BLaER1 treated with 17β-estradiol and CSF1 and Interleukin-3, amounts not matched to agents 10 nM and 100 nM (cell line): ENCODE results near the gene SLC24A3.

Source experiments
- H3K27ac ChIP-seq, 11 experiments: shearing (Covaris generic); formaldehyde crosslinking; 2 replicates each; pipeline ENCODE4 v1.8.1; 2022
- H3K27me3 ChIP-seq, 11 experiments: shearing (Covaris generic); formaldehyde crosslinking; 2 replicates each; pipeline ENCODE4 v1.8.1; 2022
- H3K36me3 ChIP-seq, 11 experiments: shearing (Covaris generic); formaldehyde crosslinking; 2 replicates each; pipeline ENCODE4 v1.8.1; 2022
- H3K4me1 ChIP-seq, 10 experiments: shearing (Covaris generic); formaldehyde crosslinking; 2 replicates each; pipeline ENCODE4 v1.8.1; 2022
- H3K4me2 ChIP-seq, 11 experiments: shearing (Covaris generic); formaldehyde crosslinking; 2 replicates each; pipeline ENCODE4 v1.8.1; 2022
- H3K4me3 ChIP-seq, 10 experiments: shearing (Covaris generic); formaldehyde crosslinking; 2 replicates each; pipeline ENCODE4 v1.8.1; 2022
- H3K9ac ChIP-seq, 11 experiments: shearing (Covaris generic); formaldehyde crosslinking; 2 replicates each; pipeline ENCODE4 v1.8.1; 2022
- H3K9me3 ChIP-seq, 11 experiments: shearing (Covaris generic); formaldehyde crosslinking; replicated peaks in 1 of 11; 2 replicates each; pipeline ENCODE4 v1.8.1; 2022
- H4K20me1 ChIP-seq, 11 experiments: shearing (Covaris generic); formaldehyde crosslinking; 2 replicates each; pipeline ENCODE4 v1.8.1; 2022
- Cebpa-rat ChIP-seq, 11 experiments: shearing (Covaris generic); IDR thresholded peaks; 2 replicates each; pipeline ENCODE4 v1.8.1; 2022

Gene SLC24A3

DNA sequence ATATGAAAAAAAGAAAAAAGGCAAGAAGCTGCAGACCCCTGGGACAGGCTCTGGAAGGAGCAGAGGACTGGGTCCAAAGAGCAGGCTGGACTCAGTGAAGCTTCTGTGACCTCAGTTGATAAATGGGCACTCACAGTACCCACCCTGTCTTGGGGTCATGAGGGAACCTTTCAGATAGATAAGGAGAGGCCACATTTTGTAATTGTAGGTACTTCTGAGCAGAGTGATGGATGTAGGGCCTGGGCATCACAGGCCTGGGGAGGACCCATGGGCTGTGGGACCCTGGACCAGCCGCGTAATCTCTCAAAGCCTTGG is 79.3 kb downstream of the SLC24A3 start:
- H3K4me2 ChIP-seq, result no peak overlapping the region
- H3K36me3 ChIP-seq, result no peaks in the 10 kb centered on the region
- H4K20me1 ChIP-seq, result no peaks in the 10 kb centered on the region
- H3K9ac ChIP-seq, result no peak overlapping the region
- peaks cover 0 to 9% (median 0%) of the 10 kb centered on the region in 10 experiments; a peak in 3 of 20 replicates for H3K4me1 ChIP-seq
- H3K27me3 ChIP-seq, result no peaks in the 10 kb centered on the region
- TF ChIP-seq Cebpa-rat (IDR thresholded peaks at IDR 0.05), result no peak
- peaks cover 0 to 8% (median 0%) of the 10 kb centered on the region in 11 experiments; a peak in 3 of 22 replicates for H3K9me3 ChIP-seq
- no peak overlapping the region for H3K4me3 ChIP-seq
- no peak overlapping the region for H3K27ac ChIP-seq

DNA sequence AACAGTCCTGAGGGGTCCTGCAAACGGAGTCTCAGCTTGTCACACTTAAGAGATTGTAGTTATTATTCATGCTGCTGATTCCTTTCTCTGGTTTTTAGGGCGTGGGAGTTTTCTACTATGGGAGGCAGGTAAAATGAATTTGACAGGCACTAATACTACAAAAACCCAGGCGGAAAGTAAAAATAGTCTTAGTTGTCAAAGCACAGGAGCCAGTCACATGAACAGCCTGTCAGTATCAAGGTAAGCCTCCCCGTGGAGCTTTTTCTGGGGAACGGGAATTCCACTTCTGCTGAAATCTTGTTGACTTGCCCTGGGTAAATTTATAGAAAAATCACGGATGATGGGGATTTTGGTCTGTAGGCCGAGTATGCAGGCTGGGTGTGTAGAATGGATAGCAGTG is 79.8 kb downstream of the SLC24A3 start:
- H3K9ac ChIP-seq, result no peak overlapping the region
- H3K4me2 ChIP-seq, result no peak overlapping the region
- H3K9me3 ChIP-seq, result peaks cover 0 to 8% (median 0%) of the 10 kb centered on the region in 11 experiments; a peak in 3 of 22 replicates
- H3K27ac ChIP-seq, result no peak overlapping the region
- H3K27me3 ChIP-seq, result no peaks in the 10 kb centered on the region
- no peak overlapping the region for H3K4me3 ChIP-seq
- peaks cover 0 to 9% (median 0%) of the 10 kb centered on the region in 10 experiments; a peak in 3 of 20 replicates for H3K4me1 ChIP-seq
- H3K36me3 ChIP-seq, result no peaks in the 10 kb centered on the region
- H4K20me1 ChIP-seq, result no peaks in the 10 kb centered on the region
- TF ChIP-seq Cebpa-rat (IDR thresholded peaks at IDR 0.05), result no peak

DNA sequence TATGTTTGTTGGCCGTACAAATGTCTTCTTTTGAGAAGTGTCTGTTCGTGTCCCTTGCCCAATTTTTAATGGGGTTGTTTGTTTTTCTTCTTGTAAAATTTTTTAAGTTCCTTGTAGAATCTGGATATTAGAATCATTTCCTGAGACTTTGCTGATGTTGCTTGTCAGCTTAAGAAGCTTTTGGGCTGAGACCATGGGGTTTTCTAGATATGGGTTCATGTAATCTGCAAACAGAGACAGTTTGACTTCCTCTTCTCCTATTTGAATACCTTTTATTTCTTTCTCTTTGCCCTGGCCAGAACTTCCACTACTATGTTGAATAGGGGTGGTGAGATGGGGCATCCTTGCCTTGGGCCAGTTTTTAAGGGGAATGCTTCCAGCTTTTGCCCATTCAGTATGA is 82.6 kb downstream of the SLC24A3 start:
- no peak overlapping the region for H3K27ac ChIP-seq
- H3K4me1 ChIP-seq, result peaks cover 0 to 22% (median 0%) of the 10 kb centered on the region in 10 experiments; a peak in 6 of 20 replicates
- TF ChIP-seq Cebpa-rat (IDR thresholded peaks at IDR 0.05), result no peak
- no peak overlapping the region for H3K9ac ChIP-seq
- H3K4me3 ChIP-seq, result no peak overlapping the region
- peak overlapping the region in 2 of 11 experiments; percentile 2 to 13; a peak in 1 of 22 replicates for H3K4me2 ChIP-seq
- no peaks in the 10 kb centered on the region for H3K36me3 ChIP-seq
- peaks cover 0 to 11% (median 0%) of the 10 kb centered on the region in 11 experiments; a peak in 4 of 22 replicates for H3K9me3 ChIP-seq
- no peaks in the 10 kb centered on the region for H3K27me3 ChIP-seq
- H4K20me1 ChIP-seq, result no peaks in the 10 kb centered on the region

DNA sequence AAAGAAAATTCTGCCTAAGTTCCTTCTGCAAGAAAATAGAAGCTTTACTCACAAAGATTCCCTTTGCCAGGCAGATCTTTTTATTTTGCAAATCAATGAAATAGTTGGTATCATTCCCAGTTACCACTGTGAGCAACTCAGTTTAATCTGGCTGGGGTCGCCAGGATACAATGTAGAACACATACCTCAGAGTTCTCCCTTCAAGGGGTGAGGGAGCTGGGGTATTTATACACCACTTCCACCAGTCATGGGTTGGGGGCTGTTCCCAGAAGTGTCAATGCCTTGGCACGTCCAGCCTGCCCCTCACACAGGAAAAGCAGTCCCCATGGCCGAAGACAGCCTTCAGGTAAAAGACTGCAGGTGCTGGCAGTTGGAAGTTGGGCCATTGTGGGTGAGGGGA is 86.2 kb downstream of the SLC24A3 start:
- Histone ChIP-seq H3K4me2 (peak overlapping the region in 3 of 11 experiments; percentile 34 to 55 (median 39); a peak in 4 of 22 replicates), H4K20me1 (no peaks in the 10 kb centered on the region), H3K9ac (no peak overlapping the region), H3K27ac (no peak overlapping the region), H3K36me3 (no peaks in the 10 kb centered on the region), H3K9me3 (peaks cover 0 to 20% (median 0%) of the 10 kb centered on the region in 11 experiments; a peak in 5 of 22 replicates), H3K27me3 (no peaks in the 10 kb centered on the region), H3K4me1 (peaks cover 0 to 22% (median 0%) of the 10 kb centered on the region in 10 experiments; a peak in 6 of 20 replicates), H3K4me3 (no peak overlapping the region)
- no peak for TF ChIP-seq Cebpa-rat (IDR thresholded peaks at IDR 0.05)

DNA sequence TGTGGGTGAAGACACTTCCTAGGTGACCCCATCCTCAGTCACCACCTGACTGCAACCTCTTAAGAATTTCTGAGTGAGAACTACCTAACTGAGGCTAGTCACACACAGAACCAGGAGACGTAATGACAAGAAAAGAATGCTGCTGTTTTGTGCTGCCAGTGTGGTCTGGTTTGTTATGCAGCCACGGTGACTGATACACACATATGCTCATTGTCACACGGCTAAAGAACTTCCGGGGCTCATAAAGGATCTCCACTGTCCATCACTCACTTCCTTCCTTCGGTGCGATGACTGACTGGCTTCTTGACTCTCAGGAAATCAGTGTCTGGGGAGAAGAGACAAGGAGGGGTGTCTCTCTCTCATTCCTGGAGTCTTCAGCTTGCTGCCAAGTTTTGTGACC is 88.0 kb downstream of the SLC24A3 start:
- Histone ChIP-seq H3K27ac (no peak overlapping the region), H3K36me3 (no peaks in the 10 kb centered on the region), H3K4me1 (peaks cover 6 to 29% (median 12%) of the 10 kb centered on the region in 10 experiments), H3K4me3 (no peak overlapping the region), H3K9me3 (peaks cover 0 to 12% (median 0%) of the 10 kb centered on the region in 11 experiments; a peak in 4 of 22 replicates), H3K27me3 (no peaks in the 10 kb centered on the region), H4K20me1 (no peaks in the 10 kb centered on the region), H3K4me2 (no peak overlapping the region), H3K9ac (no peak overlapping the region)
- TF ChIP-seq Cebpa-rat (IDR thresholded peaks at IDR 0.05), result no peak

DNA sequence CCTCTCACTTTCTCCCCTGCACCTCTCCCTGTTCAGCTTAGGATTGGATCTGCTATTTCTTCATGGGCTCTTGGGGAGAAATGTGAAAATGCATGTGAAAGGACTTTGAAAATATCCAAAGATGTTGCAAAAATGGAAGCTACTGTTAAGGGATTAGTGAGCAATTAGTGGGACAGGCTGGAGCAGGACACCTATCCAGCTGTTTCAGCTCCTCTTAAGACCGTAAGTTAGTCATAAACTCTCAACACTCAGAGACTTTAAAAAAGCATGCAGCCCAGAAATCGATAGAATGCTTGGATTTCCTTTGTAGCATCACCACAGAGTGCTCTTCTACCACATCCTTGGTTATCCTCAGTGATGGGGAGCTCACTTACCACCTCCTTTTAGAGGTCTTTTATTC is 88.7 kb downstream of the SLC24A3 start:
- no peak overlapping the region for H3K27ac ChIP-seq
- no peaks in the 10 kb centered on the region for H3K36me3 ChIP-seq
- H4K20me1 ChIP-seq, result no peaks in the 10 kb centered on the region
- H3K27me3 ChIP-seq, result no peaks in the 10 kb centered on the region
- H3K9ac ChIP-seq, result no peak overlapping the region
- TF ChIP-seq Cebpa-rat (IDR thresholded peaks at IDR 0.05), result no peak
- peaks cover 0 to 12% (median 0%) of the 10 kb centered on the region in 11 experiments; a peak in 4 of 22 replicates for H3K9me3 ChIP-seq
- no peak overlapping the region for H3K4me2 ChIP-seq
- H3K4me3 ChIP-seq, result no peak overlapping the region
- H3K4me1 ChIP-seq, result peaks cover 6 to 27% (median 12%) of the 10 kb centered on the region in 10 experiments

DNA sequence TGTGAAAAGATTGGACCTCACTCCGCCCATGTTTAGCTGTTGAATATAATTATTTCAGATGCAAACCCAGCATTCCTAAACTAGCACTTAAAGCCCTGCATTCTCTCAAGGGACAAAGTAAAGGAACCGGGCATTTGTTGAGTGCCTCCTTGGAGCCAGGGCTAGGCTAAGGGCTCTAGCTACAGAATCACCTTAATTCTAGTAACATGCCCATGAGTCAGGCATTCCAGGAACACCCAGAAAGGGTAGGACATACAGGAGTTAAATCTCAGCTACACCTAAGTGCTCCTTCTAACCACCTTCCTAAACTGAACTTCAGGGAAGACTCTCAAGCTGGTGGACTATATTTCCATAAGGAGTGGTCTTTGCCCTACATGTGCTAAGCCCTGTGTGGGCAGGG is 89.4 kb downstream of the SLC24A3 start:
- Histone ChIP-seq H3K9ac (no peak overlapping the region), H4K20me1 (no peaks in the 10 kb centered on the region), H3K27ac (no peak overlapping the region), H3K4me3 (no peak overlapping the region), H3K27me3 (no peaks in the 10 kb centered on the region), H3K4me1 (peaks cover 6 to 27% (median 12%) of the 10 kb centered on the region in 10 experiments), H3K36me3 (no peaks in the 10 kb centered on the region), H3K9me3 (peaks cover 0 to 16% (median 0%) of the 10 kb centered on the region in 11 experiments; a peak in 4 of 22 replicates), H3K4me2 (no peak overlapping the region)
- no peak for TF ChIP-seq Cebpa-rat (IDR thresholded peaks at IDR 0.05)

DNA sequence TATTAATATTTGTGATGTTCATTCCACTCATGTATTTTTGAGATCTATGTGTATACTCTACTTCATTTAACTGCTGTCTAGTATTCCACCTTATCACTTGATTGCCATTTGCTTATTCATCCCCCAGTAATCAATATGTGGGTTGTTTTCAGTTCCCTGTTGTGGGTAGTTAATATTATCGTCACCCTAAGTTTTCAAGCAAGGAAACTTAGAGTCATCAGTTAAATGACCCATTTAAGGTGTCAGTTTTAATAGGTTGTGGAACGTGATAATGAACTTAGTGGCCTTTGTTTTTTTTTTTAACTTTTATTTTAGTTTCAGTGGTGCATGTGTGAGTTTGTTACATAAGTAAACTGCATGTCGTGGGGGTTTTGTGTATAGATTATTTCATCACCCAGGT is 90.3 kb downstream of the SLC24A3 start:
- Histone ChIP-seq H3K9me3 (peaks cover 0 to 16% (median 0%) of the 10 kb centered on the region in 11 experiments; a peak in 4 of 22 replicates), H3K4me3 (no peak overlapping the region), H3K9ac (no peak overlapping the region), H4K20me1 (no peaks in the 10 kb centered on the region), H3K4me1 (peaks cover 6 to 26% (median 12%) of the 10 kb centered on the region in 10 experiments), H3K36me3 (no peaks in the 10 kb centered on the region), H3K27ac (no peak overlapping the region), H3K27me3 (no peaks in the 10 kb centered on the region), H3K4me2 (no peak overlapping the region)
- no peak for TF ChIP-seq Cebpa-rat (IDR thresholded peaks at IDR 0.05)

DNA sequence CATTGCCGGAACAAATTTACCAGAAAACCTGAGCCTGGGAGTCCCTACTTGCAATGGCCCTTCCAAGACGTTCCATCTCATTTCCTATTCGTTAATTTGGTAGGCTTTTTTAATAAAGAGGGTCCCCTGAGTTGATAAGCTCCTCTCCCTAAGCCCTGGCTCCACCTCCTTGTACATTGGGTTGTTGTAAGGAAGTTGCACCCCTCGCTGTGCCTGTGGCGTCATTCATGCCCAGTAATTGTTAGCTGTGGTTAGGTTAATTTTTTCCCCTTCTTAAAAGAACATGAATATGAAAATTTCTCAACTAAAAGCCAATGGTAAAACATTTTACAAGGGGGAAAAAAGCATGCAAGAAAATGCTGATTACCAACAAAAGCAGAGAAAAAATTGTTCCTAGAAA is 91.9 kb downstream of the SLC24A3 start:
- no peak overlapping the region for H3K9ac ChIP-seq
- no peak overlapping the region for H3K4me3 ChIP-seq
- H3K4me2 ChIP-seq, result peak overlapping the region; percentile 13 to 68 (median 47); a peak in 18 of 22 replicates
- no peaks in the 10 kb centered on the region for H3K27me3 ChIP-seq
- no peak overlapping the region for H3K27ac ChIP-seq
- no peaks in the 10 kb centered on the region for H3K36me3 ChIP-seq
- peaks cover 6 to 15% (median 12%) of the 10 kb centered on the region in 10 experiments for H3K4me1 ChIP-seq
- H4K20me1 ChIP-seq, result no peaks in the 10 kb centered on the region
- H3K9me3 ChIP-seq, result peaks cover 0 to 16% (median 0%) of the 10 kb centered on the region in 11 experiments; a peak in 4 of 22 replicates
- no peak for TF ChIP-seq Cebpa-rat (IDR thresholded peaks at IDR 0.05)

DNA sequence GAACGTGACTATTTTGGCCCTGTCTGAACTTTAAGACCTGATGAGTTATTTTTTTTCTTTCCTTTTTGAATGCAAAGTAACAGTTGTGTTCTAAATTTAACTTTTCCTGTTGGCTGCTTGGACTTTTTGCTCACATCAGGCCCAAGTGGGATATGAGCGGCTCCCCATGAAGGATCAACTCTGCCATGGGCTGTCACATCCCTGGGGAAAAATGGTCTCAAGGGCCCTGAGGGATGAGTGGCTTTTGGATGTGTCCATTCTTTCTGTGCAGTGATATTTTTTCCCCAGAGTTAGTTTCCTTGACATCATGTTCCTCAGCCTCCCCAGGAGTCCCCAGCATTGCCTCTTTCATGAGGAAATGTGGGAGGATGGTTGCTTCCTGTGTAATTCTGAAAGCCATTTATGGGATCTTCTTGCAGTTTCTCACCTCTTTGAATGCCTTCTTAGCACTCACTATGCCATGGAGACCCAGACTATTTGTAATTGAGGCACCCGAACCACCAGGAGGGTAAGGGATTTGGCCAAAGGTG is 92.5 kb downstream of the SLC24A3 start:
- no peak for TF ChIP-seq Cebpa-rat (IDR thresholded peaks at IDR 0.05)
- Histone ChIP-seq H4K20me1 (no peaks in the 10 kb centered on the region), H3K4me2 (peak overlapping the region; percentile 13 to 68 (median 47); a peak in 20 of 22 replicates), H3K4me3 (no peak overlapping the region), H3K36me3 (no peaks in the 10 kb centered on the region), H3K27me3 (no peaks in the 10 kb centered on the region), H3K9ac (no peak overlapping the region), H3K27ac (no peak overlapping the region), H3K9me3 (peaks cover 0 to 14% (median 0%) of the 10 kb centered on the region in 11 experiments; a peak in 4 of 22 replicates), H3K4me1 (peaks cover 6 to 15% (median 12%) of the 10 kb centered on the region in 10 experiments)
